WI38 (cell line): ENCODE results near the gene SLC15A3.
"Not testable (repeated sequence)": the region's sequence is repeated elsewhere in the genome, so short reads cannot be mapped to it uniquely, and the experiment has no call there.

ENCODE experiments used
- H3K4me3 ChIP-seq: 2 replicates; pipeline ENCODE4 v1.5.1; 2011; ENCODE audit warnings: low read depth, mild to moderate bottlenecking, control low read depth, low read length
- TF ChIP-seq, protein P1 (sequence below): IDR thresholded peaks from 2 replicates; pipeline ENCODE4 v1.5.1; 2012; ENCODE audit warnings: low read depth, mild to moderate bottlenecking, control low read depth, low read length

Gene SLC15A3

DNA sequence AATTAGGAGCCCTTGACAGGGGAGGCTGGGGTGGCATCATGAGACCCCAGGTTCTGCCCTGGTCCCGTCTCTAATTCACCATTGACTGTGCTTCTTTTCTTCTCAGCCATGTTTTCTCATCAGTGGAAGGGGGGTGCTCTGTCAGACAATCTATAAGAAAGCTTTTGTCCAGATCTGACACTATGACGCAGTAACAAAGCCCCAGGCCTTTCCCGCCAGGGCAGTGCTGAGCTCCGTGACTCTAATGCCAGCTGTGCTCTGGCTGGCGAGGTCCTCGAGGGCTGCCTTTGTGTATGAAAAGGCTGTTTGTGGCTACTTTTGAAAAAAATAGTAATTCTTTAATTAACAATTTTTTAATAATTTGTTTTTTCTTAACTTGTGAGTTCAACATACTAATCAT lies 22.8 kb upstream of the SLC15A3 start:
- TF ChIP-seq, protein P1, sequence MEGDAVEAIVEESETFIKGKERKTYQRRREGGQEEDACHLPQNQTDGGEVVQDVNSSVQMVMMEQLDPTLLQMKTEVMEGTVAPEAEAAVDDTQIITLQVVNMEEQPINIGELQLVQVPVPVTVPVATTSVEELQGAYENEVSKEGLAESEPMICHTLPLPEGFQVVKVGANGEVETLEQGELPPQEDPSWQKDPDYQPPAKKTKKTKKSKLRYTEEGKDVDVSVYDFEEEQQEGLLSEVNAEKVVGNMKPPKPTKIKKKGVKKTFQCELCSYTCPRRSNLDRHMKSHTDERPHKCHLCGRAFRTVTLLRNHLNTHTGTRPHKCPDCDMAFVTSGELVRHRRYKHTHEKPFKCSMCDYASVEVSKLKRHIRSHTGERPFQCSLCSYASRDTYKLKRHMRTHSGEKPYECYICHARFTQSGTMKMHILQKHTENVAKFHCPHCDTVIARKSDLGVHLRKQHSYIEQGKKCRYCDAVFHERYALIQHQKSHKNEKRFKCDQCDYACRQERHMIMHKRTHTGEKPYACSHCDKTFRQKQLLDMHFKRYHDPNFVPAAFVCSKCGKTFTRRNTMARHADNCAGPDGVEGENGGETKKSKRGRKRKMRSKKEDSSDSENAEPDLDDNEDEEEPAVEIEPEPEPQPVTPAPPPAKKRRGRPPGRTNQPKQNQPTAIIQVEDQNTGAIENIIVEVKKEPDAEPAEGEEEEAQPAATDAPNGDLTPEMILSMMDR: no peak
- no peak overlapping the region for H3K4me3 ChIP-seq

DNA sequence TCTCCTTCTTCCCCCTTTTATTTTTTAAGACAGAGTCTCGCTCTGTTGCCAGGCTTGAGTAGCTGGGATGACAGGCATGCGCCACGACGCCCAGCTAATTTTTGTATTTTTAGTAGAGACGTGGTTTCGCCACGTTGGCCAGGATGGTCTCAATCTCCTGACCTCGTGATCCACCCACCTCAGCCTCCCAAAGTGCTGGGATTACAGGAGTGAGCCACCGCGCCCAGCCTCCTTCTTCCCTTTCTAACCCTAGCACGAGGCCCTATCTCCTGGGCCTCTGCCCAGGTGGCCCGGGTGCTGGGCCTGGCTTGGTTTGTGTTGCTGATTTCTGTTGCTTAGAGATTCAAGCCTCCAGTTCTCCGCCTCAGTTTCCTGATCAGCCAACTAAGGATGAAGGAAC lies 22.3 kb upstream of the SLC15A3 start:
- not testable (repeated sequence) for H3K4me3 ChIP-seq

DNA sequence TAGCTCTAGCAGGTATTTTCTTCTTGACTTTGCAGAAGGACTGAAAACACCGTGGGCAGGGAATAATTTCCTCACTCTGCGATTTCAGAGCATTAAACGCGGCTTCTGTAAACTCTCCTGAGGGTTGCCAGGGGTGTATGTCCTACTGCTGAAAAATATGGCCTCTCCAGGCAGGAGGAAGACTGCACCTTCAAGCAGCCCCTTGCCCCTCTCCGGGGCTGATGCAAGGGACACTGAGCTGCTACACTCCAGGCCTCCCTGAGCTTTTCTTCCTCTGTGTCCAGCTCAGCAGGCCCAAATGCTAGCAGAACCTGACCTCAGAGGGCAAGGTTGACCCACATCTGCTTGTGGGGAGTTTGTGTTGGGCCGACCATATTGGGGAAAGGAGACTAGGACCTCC lies 21.7 kb upstream of the SLC15A3 start:
- TF ChIP-seq, protein P1: no peak

DNA sequence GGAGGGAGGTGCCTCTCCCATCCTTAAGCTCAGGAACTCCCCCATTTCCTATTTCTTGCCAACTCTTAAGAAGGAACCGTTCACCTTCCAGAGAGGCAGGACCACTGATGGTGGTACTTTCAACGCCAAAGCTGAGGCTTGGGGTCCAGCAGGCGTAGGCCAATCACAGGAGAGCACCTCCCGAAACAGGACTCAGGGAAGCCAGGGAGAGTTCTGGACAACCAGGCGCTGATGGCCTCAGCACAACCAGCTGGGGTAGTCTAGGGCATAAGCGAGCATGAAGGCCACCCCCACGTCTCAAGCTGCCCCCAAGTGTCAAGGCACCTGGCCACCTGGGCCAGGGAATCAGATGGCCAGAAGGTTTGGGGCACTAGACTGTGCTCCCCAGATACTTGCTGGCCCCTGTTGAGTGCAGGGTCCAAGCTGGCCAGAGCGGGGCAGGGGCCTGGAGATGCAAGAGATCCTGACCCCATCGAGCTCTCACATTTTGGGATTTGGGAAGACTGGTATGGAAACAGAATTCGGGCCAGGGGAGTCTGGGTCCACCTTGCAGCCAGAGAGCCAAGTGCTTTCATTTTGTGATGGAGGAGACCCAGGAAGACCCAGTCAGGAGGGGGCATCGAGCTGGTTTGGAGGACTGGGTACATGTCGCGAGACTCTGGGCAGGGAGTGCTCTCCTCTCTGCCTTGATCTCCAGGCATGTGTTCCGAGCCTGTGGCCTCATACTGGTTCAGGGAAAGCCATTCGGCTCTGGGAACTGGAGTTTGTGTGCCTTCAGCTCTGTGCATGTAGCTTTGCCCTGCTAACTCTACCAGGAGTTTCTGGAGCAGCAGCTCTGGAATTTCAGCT lies 20.4 kb upstream of the SLC15A3 start:
- TF ChIP-seq, protein P1: no peak
- no peak overlapping the region for H3K4me3 ChIP-seq

More for the DNA sequence above, 21.7 kb upstream of the SLC15A3 start:
- H3K4me3 ChIP-seq: no peak overlapping the region

DNA sequence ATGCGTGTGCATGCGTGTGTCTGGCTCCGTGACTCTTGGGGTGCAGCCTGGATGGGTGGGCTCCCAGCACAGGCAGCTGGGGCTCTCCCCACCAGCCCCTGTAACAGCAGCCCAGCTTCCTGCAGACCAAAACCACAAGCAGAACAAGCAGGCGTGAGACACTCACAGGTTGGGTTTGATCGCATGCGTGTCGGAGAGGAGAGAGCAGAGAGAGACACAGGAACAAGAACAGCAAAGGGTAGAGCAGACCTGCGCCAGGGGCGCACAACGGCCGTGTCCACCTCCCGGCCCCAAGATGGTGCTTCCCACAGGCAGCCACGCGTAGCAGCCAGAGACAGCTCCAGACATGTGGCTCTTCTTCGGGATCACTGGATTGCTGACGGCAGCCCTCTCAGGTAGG lies 19.5 kb upstream of the SLC15A3 start, which contains the start of gene CD6:
Gene CD6 (plus strand): TSS at position 161 of the 400 bp plus-strand sequence. CDS start 186 bp downstream, at position 347.
- no peak within 1 kb of the TSS for H3K4me3 ChIP-seq
- TF ChIP-seq, protein P1: no peak

DNA sequence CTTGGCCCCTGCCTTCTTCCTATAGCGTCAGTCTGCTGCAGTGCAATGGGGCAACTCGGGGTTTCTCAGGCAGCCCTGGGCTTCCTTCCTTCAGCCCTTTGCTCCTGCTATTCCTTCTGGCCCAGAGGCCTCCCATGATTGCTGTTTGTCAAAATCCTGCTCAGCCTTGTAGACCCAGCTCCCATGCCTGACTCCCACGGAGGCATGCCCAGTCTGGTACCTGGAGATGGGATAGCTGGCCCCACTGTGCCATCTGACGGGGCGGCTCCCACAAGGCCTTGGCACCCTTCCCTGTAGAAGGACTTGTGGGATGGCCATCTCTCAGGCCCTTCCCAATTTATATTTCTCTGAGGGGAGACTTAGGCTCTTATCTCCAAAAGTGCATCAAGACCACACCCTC lies 18.9 kb upstream of the SLC15A3 start:
- H3K4me3 ChIP-seq: no peak overlapping the region
- TF ChIP-seq, protein P1: no peak

DNA sequence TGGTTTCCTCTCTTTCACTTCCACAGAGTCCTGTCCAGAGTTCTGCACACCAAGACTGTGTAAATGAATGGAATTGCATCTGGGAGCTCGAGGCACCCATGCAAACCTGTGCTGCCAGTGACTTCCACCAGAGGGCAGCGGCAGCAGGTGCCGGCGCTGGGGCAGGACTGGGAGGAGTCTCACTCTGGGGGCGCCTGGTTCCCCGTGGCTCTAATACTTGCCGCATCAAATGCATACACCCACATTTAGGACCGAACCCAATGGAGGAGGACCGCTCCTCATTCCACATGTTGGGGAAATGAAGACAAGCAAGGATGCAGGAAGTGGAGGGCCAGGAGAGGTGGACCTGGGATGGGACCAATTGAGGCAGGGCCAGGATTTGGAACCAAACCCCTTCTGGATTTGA lies 18.4 kb upstream of the SLC15A3 start:
- H3K4me3 ChIP-seq: no peak overlapping the region

More for the DNA sequence above, 18.4 kb upstream of the SLC15A3 start:
- TF ChIP-seq, protein P1: peak; percentile 79
